Activated CD4-positive, alpha-beta T cell treated with anti-CD3 and anti-CD28 coated beads, Interleukin-2, Interleukin-4, amounts not matched to agents 100 ng/mL and 50 ng/mL, durations not matched to agents 16 hours and 8 hours (primary cell): ENCODE measurements around the gene MAGEB2.
"Not testable (repeated sequence)": the region's sequence is repeated elsewhere in the genome, so short reads cannot be mapped to it uniquely, and the experiment has no call there.

Experiments used
- DNase-seq: peaks from one replicate; pipeline ENCODE4 v3.0.0-alpha.2; 2020; ENCODE audit warnings: low spot score

Gene MAGEB2

GRCh38 chrX:30215357-30215843, at the start of gene MAGEB2:
Gene MAGEB2 (plus strand): TSS chrX:30215563. CDS start chrX:30218581, 3,018 bp downstream.
- DNase-seq, result no peak

- DNase-seq, result no peak
These were observed 44.5 kb upstream of the MAGEB2 start for GRCh38 chrX:30170900-30171299.

GRCh38 chrX:30181353-30181752, 34.0 kb upstream of the MAGEB2 start:
- DNase-seq, result no peak

- no peak for DNase-seq
These were observed 31.8 kb upstream of the MAGEB2 start for GRCh38 chrX:30183554-30183953.

GRCh38 chrX:30190426-30190825, 24.9 kb upstream of the MAGEB2 start:
- no peak for DNase-seq

GRCh38 chrX:30193910-30194309, 21.5 kb upstream of the MAGEB2 start:
- DNase-seq, result not testable (repeated sequence)

- no peak for DNase-seq
These were observed 19.0 kb upstream of the MAGEB2 start for GRCh38 chrX:30196322-30196721.

GRCh38 chrX:30212172-30212571, 3.2 kb upstream of the MAGEB2 start:
- DNase-seq, result no peak

- no peak for DNase-seq
These were observed 2.1 kb downstream of the MAGEB2 start for GRCh38 chrX:30217465-30217864.

- no peak for DNase-seq
These were observed 4.0 kb downstream of the MAGEB2 start for GRCh38 chrX:30219372-30219771.

GRCh38 chrX:30220661-30221060, 5.3 kb downstream of the MAGEB2 start:
- DNase-seq, result no peak

GRCh38 chrX:30224536-30224935, 9.2 kb downstream of the MAGEB2 start:
- no peak for DNase-seq

GRCh38 chrX:30228526-30228925, 13.2 kb downstream of the MAGEB2 start:
- DNase-seq, result no peak

GRCh38 chrX:30230395-30230794, 15.0 kb downstream of the MAGEB2 start, which contains the start of gene MAGEB3:
Gene MAGEB3 (plus strand): TSS chrX:30230657. CDS start chrX:30235925, 5,268 bp downstream.
- DNase-seq, result no peak

GRCh38 chrX:30241724-30242415, 26.5 kb downstream of the MAGEB2 start, which contains the start of gene MAGEB4:
Gene MAGEB4 (plus strand): TSS chrX:30242000. CDS start chrX:30242136, 136 bp downstream.
- no peak for DNase-seq

GRCh38 chrX:30246769-30247489, 31.6 kb downstream of the MAGEB2 start, which contains the start of gene MAGEB1:
Gene MAGEB1 (plus strand): TSS chrX:30247146. CDS start chrX:30250494, 3,348 bp downstream.
- DNase-seq, result no peak

GRCh38 chrX:30248854-30249253, 33.5 kb downstream of the MAGEB2 start:
- no peak for DNase-seq

GRCh38 chrX:30253257-30253656, 37.9 kb downstream of the MAGEB2 start:
- DNase-seq, result no peak

- no peak for DNase-seq
These were observed 44.6 kb downstream of the MAGEB2 start for GRCh38 chrX:30259927-30260326.

- no peak for DNase-seq
These were observed 45.6 kb downstream of the MAGEB2 start for GRCh38 chrX:30261012-30261411.

- no peak for DNase-seq
These were observed 47.4 kb downstream of the MAGEB2 start for GRCh38 chrX:30262763-30263162.
